HCT116 (cell line): Measurements from ENCODE around the gene STIM1. TPM values are rescaled to one million over a fixed set of nuclear protein-coding genes. Genes with fewer than 3 reads are reported as not detected.

Source experiments
- ATAC-seq: fragments of 200-7000 bp; cut with Tn5 transposase; 2 replicates; pipeline ENCODE4 v1.9.1; 2020; ENCODE audit warnings: mild to moderate bottlenecking, moderate library complexity
- BruUV-seq: library from RNA; stranded (reverse); fragments of 400-500 nt; replicated peaks from 2 replicates; lab custom pipeline; 2021; lab: Mats Ljungman, UMichigan
- CTCF ChIA-PET: fragments of 300-600 bp; sonication (Branson Sonifier 250); formaldehyde crosslinking; loops from one replicate; lab custom pipeline; 2021; ENCODE audit warnings: antibody characterized with exemption; lab: Charles Lee
- POLR2A ChIA-PET: fragments of 300-600, 350-600 bp; sonication (Branson Sonifier 250); formaldehyde crosslinking; loops from one replicate; lab custom pipeline; 2021; ENCODE audit warnings: antibody characterized with exemption; lab: Charles Lee
- RAD21 ChIA-PET, 2 experiments: fragments of 300-600 bp; sonication (Branson Sonifier 250); formaldehyde crosslinking; loops; one replicate each; lab custom pipeline; 2023; ENCODE audit warnings: low total read pairs in 2 of 2; ENCODE audit not compliant: uncharacterized antibody in 2 of 2, unreplicated experiment in 2 of 2, low non-redundant PET in 1 of 2; lab: Charles Lee
- DNase-seq: peaks from one replicate; pipeline ENCODE4 v3.0.0-alpha.2; 2010; ENCODE audit warnings: low read depth, low spot score
- H2AFZ ChIP-seq: fragments of 200-600 bp; shearing (Covaris generic), sonication (generic); 2 replicates; pipeline ENCODE4 v1.6.1; 2017; ENCODE audit warnings: low read depth, mixed run types, mixed read lengths, antibody characterized with exemption, low read length; ENCODE audit not compliant: poor library complexity, severe bottlenecking
- H3K27ac ChIP-seq: 2 replicates; pipeline ENCODE4 v1.5.1; 2012; ENCODE audit warnings: low read depth, low read length
- H3K27me3 ChIP-seq: fragments of 200-600 bp; sonication (generic); 2 replicates; pipeline ENCODE4 v1.6.1; 2016; ENCODE audit warnings: mixed run types, low read length, mixed read lengths; ENCODE audit not compliant: insufficient read depth
- H3K36me3 ChIP-seq, 2 experiments: fragments of 200-500 bp in 1 of 2; fragments of 200-600 bp in 1 of 2; sonication (Bioruptor generic) in 1 of 2; sonication (generic) in 1 of 2; 2 replicates each; pipeline versions ENCODE4 v1.5.1 to v1.6.1; 2014 to 2016; ENCODE audit warnings: low read length in 2 of 2, inconsistent platforms in 1 of 2, mixed read lengths in 1 of 2, mixed run types in 1 of 2; ENCODE audit not compliant: insufficient read depth in 2 of 2, control insufficient read depth in 1 of 2
- H3K4me1 ChIP-seq, 2 experiments: fragments of 200-600 bp in 1 of 2; sonication (generic) in 1 of 2; 2 replicates each; pipeline versions ENCODE4 v1.5.1 to v1.6.1; 2012 to 2017; ENCODE audit warnings: low read length in 2 of 2, inconsistent platforms in 1 of 2, mild to moderate bottlenecking in 1 of 2, mixed read lengths in 1 of 2, mixed run types in 1 of 2, moderate library complexity in 1 of 2; ENCODE audit not compliant: insufficient read depth in 2 of 2, control insufficient read depth in 1 of 2
- H3K4me2 ChIP-seq: fragments of 200-600 bp; sonication (generic); 2 replicates; pipeline ENCODE4 v1.6.1; 2017; ENCODE audit warnings: mixed run types, low read length, mixed read lengths
- H3K4me3 ChIP-seq, 2 experiments: fragments of 200-600 bp in 1 of 2; sonication (generic) in 1 of 2; replicated peaks in 1 of 2; 2 replicates each; pipeline ENCODE4 v1.5.1; 2011 to 2016; ENCODE audit warnings: low read length in 2 of 2, control low read depth in 1 of 2, low read depth in 1 of 2, mild to moderate bottlenecking in 1 of 2, mixed read lengths in 1 of 2, mixed run types in 1 of 2
- H3K79me2 ChIP-seq: fragments of 200-600 bp; sonication (generic); 2 replicates; pipeline ENCODE4 v1.6.1; 2017; ENCODE audit warnings: mild to moderate bottlenecking, mixed run types, low read length, moderate library complexity, mixed read lengths; ENCODE audit not compliant: insufficient read depth
- H3K9ac ChIP-seq: fragments of 200-600 bp; sonication (generic); 2 replicates; pipeline ENCODE4 v1.6.1; 2016; ENCODE audit warnings: low read length, mixed read lengths
- H3K9me2 ChIP-seq: fragments of 200-600 bp; sonication (generic), shearing (Covaris generic); 2 replicates; pipeline ENCODE4 v1.6.1; 2017; ENCODE audit warnings: mixed run types, mild to moderate bottlenecking, moderate library complexity; ENCODE audit not compliant: insufficient read depth
- H3K9me3 ChIP-seq, 2 experiments: fragments of 200-500 bp in 1 of 2; fragments of 200-600 bp in 1 of 2; sonication (Bioruptor generic) in 1 of 2; sonication (generic) in 1 of 2; 2 replicates each; pipeline ENCODE4 v1.6.1; 2014 to 2017; ENCODE audit warnings: low read length in 2 of 2, mixed read lengths in 2 of 2, inconsistent platforms in 1 of 2, low read depth in 1 of 2, mild to moderate bottlenecking in 1 of 2, mixed run types in 1 of 2, moderate library complexity in 1 of 2; ENCODE audit not compliant: control insufficient read depth in 1 of 2, insufficient read depth in 1 of 2
- H4K20me1 ChIP-seq: fragments of 200-600 bp; sonication (generic), shearing (Covaris generic); 2 replicates; pipeline ENCODE4 v1.6.1; 2017; ENCODE audit warnings: mixed run types, mild to moderate bottlenecking, moderate library complexity; ENCODE audit not compliant: insufficient read depth
- CBX3 ChIP-seq: IDR thresholded peaks from 2 replicates; pipeline ENCODE4 v1.6.1; 2012; ENCODE audit warnings: low read depth
- CEBPB ChIP-seq: IDR thresholded peaks from 2 replicates; pipeline ENCODE4 v1.6.1; 2012; ENCODE audit warnings: low read depth
- ELF1 ChIP-seq: IDR thresholded peaks from 2 replicates; pipeline ENCODE4 v1.6.1; 2012; ENCODE audit warnings: low read depth, borderline replicate concordance
- FOSL1 ChIP-seq: IDR thresholded peaks from 2 replicates; pipeline ENCODE4 v1.6.1; 2012; ENCODE audit warnings: low read depth
- SP1 ChIP-seq: IDR thresholded peaks from 2 replicates; pipeline ENCODE4 v1.6.1; 2012; ENCODE audit warnings: low read depth
- SRF ChIP-seq: IDR thresholded peaks from 2 replicates; pipeline ENCODE4 v1.6.1; 2012; ENCODE audit warnings: low read depth
- TCF7L2 ChIP-seq: IDR thresholded peaks from 2 replicates; pipeline ENCODE4 v1.7.0; 2011; ENCODE audit warnings: borderline replicate concordance, inconsistent platforms; ENCODE audit not compliant: insufficient read depth, insufficient read length; ENCODE audit errors: extremely low read depth
- intact Hi-C: fragments of 100-400 bp; cut with micrococcal nuclease; formaldehyde crosslinking; loops from 2 replicates; pipeline ENCODE4 v1.10.0; 2022
- total RNA-seq: library from RNA; stranded (reverse); gene quantifications from one replicate; pipeline ENCODE4 v1.2.1, GENCODE V29; 2021; ENCODE audit not compliant: unreplicated experiment
- TF ChIP-seq, protein P1 (sequence below), 3 experiments: fragments of 200-600 bp in 1 of 3; sonication (generic) in 1 of 3; IDR thresholded peaks in 2 of 3; conservative IDR thresholded peaks in 1 of 3; 2 replicates each; pipeline ENCODE4 v1.5.1; 2012 to 2017; ENCODE audit warnings: low read depth in 2 of 3, low read length in 2 of 3, antibody characterized with exemption in 1 of 3, borderline replicate concordance in 1 of 3, control low read depth in 1 of 3, mild to moderate bottlenecking in 1 of 3, mixed read lengths in 1 of 3, mixed run types in 1 of 3, moderate library complexity in 1 of 3; ENCODE audit not compliant: insufficient read depth in 1 of 3
- TF ChIP-seq, protein P2 (sequence below): IDR thresholded peaks from 2 replicates; pipeline ENCODE4 v1.6.1; 2012; ENCODE audit warnings: low read depth
- TF ChIP-seq, protein P3 (sequence below): IDR thresholded peaks from 2 replicates; pipeline ENCODE4 v1.6.1; 2012

Gene STIM1
- total RNA-seq, 1 experiment from 2014 or later, result 22.3 TPM

DNA sequence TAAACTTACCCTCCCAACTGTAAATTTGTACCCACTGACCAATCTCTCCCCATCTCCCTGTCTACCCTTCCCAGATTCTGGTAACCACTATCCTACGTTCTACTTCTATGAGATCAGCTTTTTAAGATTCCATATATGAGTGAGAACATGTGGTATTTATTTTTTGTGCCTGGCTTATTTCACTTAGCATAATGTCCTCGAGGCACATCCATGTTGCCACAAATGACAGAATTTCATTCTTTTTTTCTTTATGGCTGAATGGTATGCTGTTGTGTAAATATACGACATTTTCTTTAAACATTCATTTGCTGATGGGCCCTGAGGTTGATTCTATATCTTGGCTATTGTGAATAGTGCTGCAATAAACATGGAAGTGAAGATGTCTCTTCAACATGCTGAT lies 164.4 kb downstream of the STIM1 start:
- H3K4me2 ChIP-seq, result no peak overlapping the region
- POLR2A ChIA-PET, result no interaction called here
- no peak for DNase-seq
- no TSS peak for BruUV-seq
- RAD21 ChIA-PET, result no interaction called here
- CTCF ChIA-PET, result no interaction called here
- no peak for TF ChIP-seq ELF1
- no peak for TF ChIP-seq CBX3
- TF ChIP-seq SRF, result no peak
- no peak for TF ChIP-seq FOSL1
- TF ChIP-seq SP1, result no peak
- TF ChIP-seq TCF7L2, result no peak
- TF ChIP-seq, protein P1, sequence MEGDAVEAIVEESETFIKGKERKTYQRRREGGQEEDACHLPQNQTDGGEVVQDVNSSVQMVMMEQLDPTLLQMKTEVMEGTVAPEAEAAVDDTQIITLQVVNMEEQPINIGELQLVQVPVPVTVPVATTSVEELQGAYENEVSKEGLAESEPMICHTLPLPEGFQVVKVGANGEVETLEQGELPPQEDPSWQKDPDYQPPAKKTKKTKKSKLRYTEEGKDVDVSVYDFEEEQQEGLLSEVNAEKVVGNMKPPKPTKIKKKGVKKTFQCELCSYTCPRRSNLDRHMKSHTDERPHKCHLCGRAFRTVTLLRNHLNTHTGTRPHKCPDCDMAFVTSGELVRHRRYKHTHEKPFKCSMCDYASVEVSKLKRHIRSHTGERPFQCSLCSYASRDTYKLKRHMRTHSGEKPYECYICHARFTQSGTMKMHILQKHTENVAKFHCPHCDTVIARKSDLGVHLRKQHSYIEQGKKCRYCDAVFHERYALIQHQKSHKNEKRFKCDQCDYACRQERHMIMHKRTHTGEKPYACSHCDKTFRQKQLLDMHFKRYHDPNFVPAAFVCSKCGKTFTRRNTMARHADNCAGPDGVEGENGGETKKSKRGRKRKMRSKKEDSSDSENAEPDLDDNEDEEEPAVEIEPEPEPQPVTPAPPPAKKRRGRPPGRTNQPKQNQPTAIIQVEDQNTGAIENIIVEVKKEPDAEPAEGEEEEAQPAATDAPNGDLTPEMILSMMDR (IDR thresholded peaks at IDR 0.05 in 2 of 3, conservative IDR thresholded peaks at IDR 0.05 in 1 of 3; ENCODE audit: borderline replicate concordance in 1 of 3, insufficient read depth in 1 of 3, low read depth in 2 of 3, low read length in 2 of 3), result no peak
- TF ChIP-seq CEBPB, result no peak
- TF ChIP-seq, protein P2, sequence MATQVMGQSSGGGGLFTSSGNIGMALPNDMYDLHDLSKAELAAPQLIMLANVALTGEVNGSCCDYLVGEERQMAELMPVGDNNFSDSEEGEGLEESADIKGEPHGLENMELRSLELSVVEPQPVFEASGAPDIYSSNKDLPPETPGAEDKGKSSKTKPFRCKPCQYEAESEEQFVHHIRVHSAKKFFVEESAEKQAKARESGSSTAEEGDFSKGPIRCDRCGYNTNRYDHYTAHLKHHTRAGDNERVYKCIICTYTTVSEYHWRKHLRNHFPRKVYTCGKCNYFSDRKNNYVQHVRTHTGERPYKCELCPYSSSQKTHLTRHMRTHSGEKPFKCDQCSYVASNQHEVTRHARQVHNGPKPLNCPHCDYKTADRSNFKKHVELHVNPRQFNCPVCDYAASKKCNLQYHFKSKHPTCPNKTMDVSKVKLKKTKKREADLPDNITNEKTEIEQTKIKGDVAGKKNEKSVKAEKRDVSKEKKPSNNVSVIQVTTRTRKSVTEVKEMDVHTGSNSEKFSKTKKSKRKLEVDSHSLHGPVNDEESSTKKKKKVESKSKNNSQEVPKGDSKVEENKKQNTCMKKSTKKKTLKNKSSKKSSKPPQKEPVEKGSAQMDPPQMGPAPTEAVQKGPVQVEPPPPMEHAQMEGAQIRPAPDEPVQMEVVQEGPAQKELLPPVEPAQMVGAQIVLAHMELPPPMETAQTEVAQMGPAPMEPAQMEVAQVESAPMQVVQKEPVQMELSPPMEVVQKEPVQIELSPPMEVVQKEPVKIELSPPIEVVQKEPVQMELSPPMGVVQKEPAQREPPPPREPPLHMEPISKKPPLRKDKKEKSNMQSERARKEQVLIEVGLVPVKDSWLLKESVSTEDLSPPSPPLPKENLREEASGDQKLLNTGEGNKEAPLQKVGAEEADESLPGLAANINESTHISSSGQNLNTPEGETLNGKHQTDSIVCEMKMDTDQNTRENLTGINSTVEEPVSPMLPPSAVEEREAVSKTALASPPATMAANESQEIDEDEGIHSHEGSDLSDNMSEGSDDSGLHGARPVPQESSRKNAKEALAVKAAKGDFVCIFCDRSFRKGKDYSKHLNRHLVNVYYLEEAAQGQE, result no peak
- TF ChIP-seq, protein P3, sequence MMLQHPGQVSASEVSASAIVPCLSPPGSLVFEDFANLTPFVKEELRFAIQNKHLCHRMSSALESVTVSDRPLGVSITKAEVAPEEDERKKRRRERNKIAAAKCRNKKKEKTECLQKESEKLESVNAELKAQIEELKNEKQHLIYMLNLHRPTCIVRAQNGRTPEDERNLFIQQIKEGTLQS, result no peak
- H3K4me3 ChIP-seq, result no peak overlapping the region
- H3K36me3 ChIP-seq, result no peaks in the 10 kb centered on the region
- no peaks in the 10 kb centered on the region for H3K79me2 ChIP-seq
- no peak for ATAC-seq
- H2AFZ ChIP-seq, result no peak overlapping the region
- no peaks in the 10 kb centered on the region for H3K9me2 ChIP-seq
- no peaks in the 10 kb centered on the region for H4K20me1 ChIP-seq
- H3K27ac ChIP-seq, result no peak overlapping the region
- H3K27me3 ChIP-seq, result no peaks in the 10 kb centered on the region
- no peaks in the 10 kb centered on the region for H3K9me3 ChIP-seq
- intact Hi-C loops, result no loop called here
- H3K4me1 ChIP-seq, result peaks cover 3 to 4% of the 10 kb centered on the region in 2 experiments; a peak in 3 of 4 replicates
- H3K9ac ChIP-seq, result no peak overlapping the region
